Lung (tissue), 12 donors: ENCODE results near the gene GPR162. TPM values are rescaled to one million over a fixed set of nuclear protein-coding genes. Genes with fewer than 3 reads are reported as not detected.

Experiments
- ATAC-seq: fragments of 200-7000 bp; cut with Tn5 transposase; one replicate; pipeline ENCODE4 v1.9.1; 2020; ENCODE audit warnings: moderate number of reproducible peaks; ENCODE audit not compliant: insufficient read depth, low FRiP score
- DNase-seq, 3 donors: peaks; one replicate each; pipeline ENCODE4 v3.0.0-alpha.2; 2013 to 2017
- H3K27ac ChIP-seq, 2 donors: one replicate each; pipeline ENCODE4 v1.5.1; 2013; ENCODE audit warnings: mild to moderate bottlenecking in 2 of 2, moderate library complexity in 2 of 2, control low read depth in 1 of 2, inconsistent platforms in 1 of 2, low read depth in 1 of 2, low read length in 1 of 2
- H3K27me3 ChIP-seq, 3 donors: one replicate each; pipeline ENCODE4 v1.5.1; 2013; ENCODE audit warnings: low read length in 2 of 3; ENCODE audit not compliant: control insufficient read depth in 3 of 3, insufficient read depth in 3 of 3
- H3K36me3 ChIP-seq, 4 donors: one replicate each; pipeline ENCODE4 v1.5.1; 2013; ENCODE audit warnings: low read length in 4 of 4, mild to moderate bottlenecking in 1 of 4, moderate library complexity in 1 of 4; ENCODE audit not compliant: control insufficient read depth in 4 of 4, insufficient read depth in 4 of 4
- H3K4me1 ChIP-seq, 5 donors: one replicate each; pipeline ENCODE4 v1.5.1; 2013; ENCODE audit warnings: low read length in 5 of 5, mild to moderate bottlenecking in 2 of 5, moderate library complexity in 1 of 5; ENCODE audit not compliant: control insufficient read depth in 5 of 5, insufficient read depth in 5 of 5
- H3K4me3 ChIP-seq: one replicate; pipeline ENCODE4 v1.5.1; 2013; ENCODE audit warnings: mild to moderate bottlenecking, control low read depth, moderate library complexity
- H3K9ac ChIP-seq, 2 donors: one replicate each; pipeline ENCODE4 v1.5.1; 2013; ENCODE audit warnings: low read length in 2 of 2, control low read depth in 1 of 2; ENCODE audit not compliant: insufficient read depth in 1 of 2
- H3K9me3 ChIP-seq, 4 donors: one replicate each; pipeline ENCODE4 v1.5.1; 2013; ENCODE audit warnings: low read length in 3 of 4, mild to moderate bottlenecking in 1 of 4, moderate library complexity in 1 of 4; ENCODE audit not compliant: control insufficient read depth in 4 of 4, insufficient read depth in 3 of 4
- WGBS, 2 donors: extraction: QIAGEN DNeasy Blood & Tissue Kit; methylation state at CpG; one replicate each; pipeline ENCODE4 v1.1.7; 2013; 5-methylcytosine and 5-hydroxymethylcytosine counted together
- polyA plus RNA-seq, 2 donors: library from polyadenylated mRNA; stranded (reverse); fragments of 200-250 nt; gene quantifications; one replicate each; pipeline ENCODE4 v1.2.1, GENCODE V29; 2013
- total RNA-seq, 2 donors: library from RNA; depleted of rRNA in 1 of 2; stranded (reverse); fragments of >200 nt in 1 of 2; gene quantifications; one replicate each; pipeline ENCODE4 v1.2.1, GENCODE V29; 2014 to 2021
- TF ChIP-seq, protein P1 (sequence below): IDR thresholded peaks from 2 replicates; pipeline ENCODE4 v1.5.1; 2012; ENCODE audit warnings: mild to moderate bottlenecking; ENCODE audit errors: control extremely low read depth, extremely low read depth
- donor health status: control.
- donor health status: control.
- donor health status: Bipolar disorder and iron deficiency.
- donor health status: healthy.
- donor health status: DM: yes; HTN: yes; CAD: no.

GPR162 gene
- total and polyA plus RNA-seq, 4 donors, result 22.8 to 36.0 (median 24.0) TPM

GRCh38 chr12:6782119-6782518 is 39.5 kb upstream of the GPR162 start:
- no peaks in the 10 kb centered on the region for H3K9me3 ChIP-seq
- ATAC-seq, result no peak
- TF ChIP-seq, protein P1, sequence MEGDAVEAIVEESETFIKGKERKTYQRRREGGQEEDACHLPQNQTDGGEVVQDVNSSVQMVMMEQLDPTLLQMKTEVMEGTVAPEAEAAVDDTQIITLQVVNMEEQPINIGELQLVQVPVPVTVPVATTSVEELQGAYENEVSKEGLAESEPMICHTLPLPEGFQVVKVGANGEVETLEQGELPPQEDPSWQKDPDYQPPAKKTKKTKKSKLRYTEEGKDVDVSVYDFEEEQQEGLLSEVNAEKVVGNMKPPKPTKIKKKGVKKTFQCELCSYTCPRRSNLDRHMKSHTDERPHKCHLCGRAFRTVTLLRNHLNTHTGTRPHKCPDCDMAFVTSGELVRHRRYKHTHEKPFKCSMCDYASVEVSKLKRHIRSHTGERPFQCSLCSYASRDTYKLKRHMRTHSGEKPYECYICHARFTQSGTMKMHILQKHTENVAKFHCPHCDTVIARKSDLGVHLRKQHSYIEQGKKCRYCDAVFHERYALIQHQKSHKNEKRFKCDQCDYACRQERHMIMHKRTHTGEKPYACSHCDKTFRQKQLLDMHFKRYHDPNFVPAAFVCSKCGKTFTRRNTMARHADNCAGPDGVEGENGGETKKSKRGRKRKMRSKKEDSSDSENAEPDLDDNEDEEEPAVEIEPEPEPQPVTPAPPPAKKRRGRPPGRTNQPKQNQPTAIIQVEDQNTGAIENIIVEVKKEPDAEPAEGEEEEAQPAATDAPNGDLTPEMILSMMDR, result no peak
- H3K36me3 ChIP-seq, result no peaks in the 10 kb centered on the region
- 88 to 93% methylated on average over 6 of the region's 6 CpGs for WGBS, 2 donors
- no peaks in the 10 kb centered on the region for H3K27me3 ChIP-seq
- peaks cover 0 to 20% (median 2%) of the 10 kb centered on the region in 5 donors for H3K4me1 ChIP-seq
- H3K4me3 ChIP-seq, result no peak overlapping the region
- DNase-seq, result no peak
- H3K27ac ChIP-seq, result no peak overlapping the region
- H3K9ac ChIP-seq, result no peak overlapping the region

- TF ChIP-seq, protein P1, result no peak
- no peaks in the 10 kb centered on the region for H3K27me3 ChIP-seq
- 72 to 82% methylated on average over 10 of the region's 10 CpGs for WGBS, 2 donors
- peak overlapping the region in 1 of 2 donors; percentile 11 for H3K9ac ChIP-seq
- no peak overlapping the region for H3K4me3 ChIP-seq
- ATAC-seq (no peak), DNase-seq (no peak)
- no peaks in the 10 kb centered on the region for H3K36me3 ChIP-seq
- H3K9me3 ChIP-seq, result no peaks in the 10 kb centered on the region
- no peak overlapping the region for H3K27ac ChIP-seq
- peaks cover 0 to 21% (median 4%) of the 10 kb centered on the region in 5 donors for H3K4me1 ChIP-seq
These were observed 38.6 kb upstream of the GPR162 start for GRCh38 chr12:6782850-6783566.

DNA sequence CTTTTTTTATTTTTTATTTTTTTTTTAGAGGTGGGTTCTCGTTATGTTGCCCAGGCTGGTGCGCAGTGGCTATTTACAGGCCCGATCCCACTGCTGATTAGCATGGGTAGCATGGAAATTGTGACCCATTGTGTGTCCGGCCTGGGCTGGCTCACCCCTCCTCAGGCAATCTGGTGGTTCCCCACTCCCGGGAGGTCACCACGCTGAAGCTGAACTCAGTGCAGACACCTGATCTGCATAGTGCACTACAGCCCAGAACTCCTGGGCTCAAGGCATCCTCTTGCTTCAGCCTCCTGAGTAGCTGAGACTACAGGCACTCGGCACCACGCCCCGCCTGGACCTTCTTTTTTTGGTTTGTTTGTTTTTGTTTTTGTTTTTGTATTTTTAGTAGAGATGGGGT is 37.8 kb upstream of the GPR162 start:
- Histone ChIP-seq H3K9ac (no peak overlapping the region), H3K9me3 (no peaks in the 10 kb centered on the region), H3K4me3 (no peak overlapping the region), H3K36me3 (no peaks in the 10 kb centered on the region), H3K4me1 (peaks cover 0 to 16% (median 7%) of the 10 kb centered on the region in 5 donors), H3K27me3 (no peaks in the 10 kb centered on the region), H3K27ac (no peak overlapping the region)
- 89% methylated on average over 9 of the region's 9 CpGs for WGBS, 2 donors
- TF ChIP-seq, protein P1, result no peak
- ATAC-seq (no peak), DNase-seq (no peak)

DNA sequence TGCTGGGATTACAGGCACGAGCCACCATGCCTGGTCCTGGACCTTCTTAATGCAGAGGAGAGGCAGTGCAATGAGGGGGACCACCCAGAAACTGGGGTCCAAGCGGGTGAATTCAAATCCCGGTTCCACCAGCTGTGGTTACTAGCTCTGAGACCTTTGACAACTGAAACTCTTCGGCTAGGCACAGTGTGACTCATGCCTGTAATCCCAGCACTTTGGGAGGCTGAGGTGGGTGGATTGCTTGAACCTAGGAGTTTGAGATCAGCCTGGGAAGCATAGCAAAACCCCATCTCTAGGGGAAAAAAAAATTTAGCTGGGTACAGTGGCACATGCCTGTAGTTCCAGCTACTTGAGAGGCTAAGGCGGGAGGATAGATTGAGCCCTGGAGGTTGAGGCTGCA is 37.3 kb upstream of the GPR162 start:
- H3K4me3 ChIP-seq, result no peak overlapping the region
- no peaks in the 10 kb centered on the region for H3K27me3 ChIP-seq
- no peak overlapping the region for H3K27ac ChIP-seq
- H3K4me1 ChIP-seq, result peaks cover 0 to 15% (median 9%) of the 10 kb centered on the region in 5 donors
- TF ChIP-seq, protein P1, result no peak
- H3K36me3 ChIP-seq, result no peaks in the 10 kb centered on the region
- ATAC-seq, result no peak
- 73 to 82% methylated on average over 5 of the region's 5 CpGs for WGBS, 2 donors
- no peaks in the 10 kb centered on the region for H3K9me3 ChIP-seq
- no peak overlapping the region for H3K9ac ChIP-seq
- no peak for DNase-seq
